Measurements from ENCODE around the gene BLMH. TPM values are rescaled to one million over a fixed set of nuclear protein-coding genes. Genes with fewer than 3 reads are reported as not detected.

BLMH gene
- total and polyA plus RNA-seq, 2 experiments from 2014 or later, result 21.3 to 28.2 TPM

GRCh38 chr17:30217054-30217453, 74.7 kb downstream of the BLMH start:
- no peaks in the 10 kb centered on the region for H3K27me3 ChIP-seq
- peaks cover 5% of the 10 kb centered on the region for H3K4me1 ChIP-seq (ENCODE audit: insufficient read depth)
- H3K4me2 ChIP-seq, result no peak overlapping the region
- H4K20me1 ChIP-seq (ENCODE audit: insufficient read depth, poor library complexity, severe bottlenecking), result no peaks in the 10 kb centered on the region
- no peaks in the 10 kb centered on the region for H3K79me2 ChIP-seq
- TF ChIP-seq EZH2 (IDR thresholded peaks at IDR 0.05; ENCODE audit: borderline replicate concordance) (no peak), CTCF (IDR thresholded peaks at IDR 0.05; ENCODE audit: poor library complexity) (no peak), EZH2phosphoT487 (IDR thresholded peaks at IDR 0.05; ENCODE audit: low read depth, severe bottlenecking, unreplicated experiment) (no peak)
- no peaks in the 10 kb centered on the region for H3K9me2 ChIP-seq (replicated peaks; ENCODE audit: insufficient read depth)
- 97% methylated on average over 6 of the region's 6 CpGs for WGBS (ENCODE audit: low lambda C conversion rate, missing lambda C conversion rate)
- no peak overlapping the region for H3K27ac ChIP-seq
- no peaks in the 10 kb centered on the region for H3K36me3 ChIP-seq (replicated peaks; ENCODE audit: insufficient read depth, low read depth)
- DNase-seq (ENCODE audit: low spot score), result no peak
- H2AFZ ChIP-seq, result no peak overlapping the region
- H3K4me3 ChIP-seq, result no peak overlapping the region
- no peaks in the 10 kb centered on the region for H3K9me3 ChIP-seq (ENCODE audit: low read depth)

- TF ChIP-seq EZH2phosphoT487 (IDR thresholded peaks at IDR 0.05; ENCODE audit: low read depth, severe bottlenecking, unreplicated experiment) (no peak), EZH2 (IDR thresholded peaks at IDR 0.05; ENCODE audit: borderline replicate concordance) (no peak), CTCF (IDR thresholded peaks at IDR 0.05; ENCODE audit: poor library complexity) (no peak)
- Histone ChIP-seq H3K36me3 (replicated peaks; ENCODE audit: insufficient read depth, low read depth) (no peaks in the 10 kb centered on the region), H3K27me3 (no peaks in the 10 kb centered on the region), H3K4me1 (ENCODE audit: insufficient read depth) (no peaks in the 10 kb centered on the region), H3K27ac (no peak overlapping the region), H3K4me2 (no peak overlapping the region), H3K9me2 (replicated peaks; ENCODE audit: insufficient read depth) (no peaks in the 10 kb centered on the region), H3K9me3 (ENCODE audit: low read depth) (no peaks in the 10 kb centered on the region), H2AFZ (no peak overlapping the region), H3K4me3 (no peak overlapping the region), H3K79me2 (no peaks in the 10 kb centered on the region), H4K20me1 (ENCODE audit: insufficient read depth, poor library complexity, severe bottlenecking) (no peaks in the 10 kb centered on the region)
- DNase-seq (ENCODE audit: low spot score), result no peak
- 89% methylated on average over 11 of the region's 11 CpGs for WGBS (ENCODE audit: low lambda C conversion rate, missing lambda C conversion rate)
Measured at GRCh38 chr17:30212750-30213149, 79.0 kb downstream of the BLMH start.

GRCh38 chr17:30211371-30211770, 80.4 kb downstream of the BLMH start:
- H3K36me3 ChIP-seq (replicated peaks; ENCODE audit: insufficient read depth, low read depth), result no peaks in the 10 kb centered on the region
- DNase-seq (ENCODE audit: low spot score), result no peak
- no peak for TF ChIP-seq CTCF (IDR thresholded peaks at IDR 0.05; ENCODE audit: poor library complexity)
- TF ChIP-seq EZH2 (IDR thresholded peaks at IDR 0.05; ENCODE audit: borderline replicate concordance), result no peak
- TF ChIP-seq EZH2phosphoT487 (IDR thresholded peaks at IDR 0.05; ENCODE audit: low read depth, severe bottlenecking, unreplicated experiment), result no peak
- H4K20me1 ChIP-seq (ENCODE audit: insufficient read depth, poor library complexity, severe bottlenecking), result no peaks in the 10 kb centered on the region
- no peaks in the 10 kb centered on the region for H3K9me3 ChIP-seq (ENCODE audit: low read depth)
- no peak overlapping the region for H2AFZ ChIP-seq
- no peaks in the 10 kb centered on the region for H3K79me2 ChIP-seq
- no peaks in the 10 kb centered on the region for H3K9me2 ChIP-seq (replicated peaks; ENCODE audit: insufficient read depth)
- no peak overlapping the region for H3K27ac ChIP-seq
- no peaks in the 10 kb centered on the region for H3K27me3 ChIP-seq
- no peak overlapping the region for H3K4me2 ChIP-seq
- H3K4me3 ChIP-seq, result no peak overlapping the region
- 93% methylated on average over 6 of the region's 6 CpGs for WGBS (ENCODE audit: low lambda C conversion rate, missing lambda C conversion rate)
- no peaks in the 10 kb centered on the region for H3K4me1 ChIP-seq (ENCODE audit: insufficient read depth)

- Histone ChIP-seq H3K9me2 (replicated peaks; ENCODE audit: insufficient read depth) (no peaks in the 10 kb centered on the region), H3K27me3 (no peaks in the 10 kb centered on the region), H3K9me3 (ENCODE audit: low read depth) (no peaks in the 10 kb centered on the region), H3K79me2 (no peaks in the 10 kb centered on the region), H4K20me1 (ENCODE audit: insufficient read depth, poor library complexity, severe bottlenecking) (no peaks in the 10 kb centered on the region), H3K36me3 (replicated peaks; ENCODE audit: insufficient read depth, low read depth) (no peaks in the 10 kb centered on the region), H3K4me3 (no peak overlapping the region), H3K4me1 (ENCODE audit: insufficient read depth) (no peaks in the 10 kb centered on the region), H2AFZ (no peak overlapping the region), H3K27ac (no peak overlapping the region), H3K4me2 (no peak overlapping the region)
- DNase-seq (ENCODE audit: low spot score), result no peak
- no peak for TF ChIP-seq CTCF (IDR thresholded peaks at IDR 0.05; ENCODE audit: poor library complexity)
- TF ChIP-seq EZH2 (IDR thresholded peaks at IDR 0.05; ENCODE audit: borderline replicate concordance), result no peak
- no peak for TF ChIP-seq EZH2phosphoT487 (IDR thresholded peaks at IDR 0.05; ENCODE audit: low read depth, severe bottlenecking, unreplicated experiment)
- WGBS (ENCODE audit: low lambda C conversion rate, missing lambda C conversion rate), result 93% methylated on average over 10 of the region's 10 CpGs
Measured at GRCh38 chr17:30210901-30211300, 80.8 kb downstream of the BLMH start.

Measured in hepatocyte (in vitro differentiated cells).